A673 (cell line): Measurements from ENCODE around the gene MAP10. TPM values are rescaled to one million over a fixed set of nuclear protein-coding genes. Genes with fewer than 3 reads are reported as not detected.

Experiments
- BruUV-seq: library from RNA; stranded (reverse); fragments of 400-500 nt; replicated peaks from 2 replicates; lab custom pipeline; 2021; lab: Mats Ljungman, UMichigan
- CTCF ChIA-PET: fragments of 300-600 bp; sonication (Branson Sonifier 250); formaldehyde crosslinking; loops from one replicate; lab custom pipeline; 2022; ENCODE audit warnings: antibody characterized with exemption; lab: Charles Lee
- POLR2A ChIA-PET: fragments of 300-600 bp; sonication (Branson Sonifier 250); formaldehyde crosslinking; loops from one replicate; lab custom pipeline; 2022; ENCODE audit warnings: antibody characterized with exemption; ENCODE audit not compliant: low non-redundant PET; lab: Charles Lee
- DNase-seq: peaks from one replicate; pipeline ENCODE4 v3.0.0-alpha.2; 2015; ENCODE audit warnings: low spot score
- H3K27ac ChIP-seq: fragments of 200-600 bp; sonication (generic); 2 replicates; pipeline ENCODE4 v1.5.1; 2016; ENCODE audit warnings: mixed run types, low read depth, mild to moderate bottlenecking, mixed read lengths, antibody characterized with exemption, low read length; ENCODE audit not compliant: poor library complexity, severe bottlenecking
- H3K27me3 ChIP-seq: fragments of 200-600 bp; sonication (generic); replicated peaks from 2 replicates; pipeline ENCODE4 v1.6.1; 2017; ENCODE audit warnings: mixed run types, low read depth, mild to moderate bottlenecking, mixed read lengths, antibody characterized with exemption, low read length; ENCODE audit not compliant: insufficient read depth, poor library complexity
- H3K36me3 ChIP-seq: fragments of 200-600 bp; sonication (generic); 2 replicates; pipeline ENCODE4 v1.6.1; 2016; ENCODE audit warnings: mixed run types, mild to moderate bottlenecking, mixed read lengths, antibody characterized with exemption, low read length; ENCODE audit not compliant: insufficient read depth, poor library complexity, severe bottlenecking
- H3K4me1 ChIP-seq: fragments of 200-600 bp; sonication (generic); 2 replicates; pipeline ENCODE4 v1.6.1; 2017; ENCODE audit warnings: mixed run types, mild to moderate bottlenecking, mixed read lengths, antibody characterized with exemption, low read length; ENCODE audit not compliant: insufficient read depth, poor library complexity, severe bottlenecking
- H3K4me3 ChIP-seq: fragments of 200-600 bp; sonication (generic); 2 replicates; pipeline ENCODE4 v1.5.1; 2016; ENCODE audit warnings: low read depth, mixed run types, mild to moderate bottlenecking, mixed read lengths, low read length; ENCODE audit not compliant: poor library complexity, severe bottlenecking
- H3K9me3 ChIP-seq: fragments of 200-600 bp; sonication (generic); 2 replicates; pipeline ENCODE4 v1.6.1; 2016; ENCODE audit warnings: mixed run types, low read depth, mild to moderate bottlenecking, mixed read lengths, antibody characterized with exemption, low read length; ENCODE audit not compliant: poor library complexity, severe bottlenecking
- CTCF ChIP-seq: fragments of 300-800, 200-600 bp; sonication (generic); conservative IDR thresholded peaks from 2 replicates; pipeline ENCODE4 v1.5.1; 2017; ENCODE audit warnings: low read depth, mild to moderate bottlenecking, antibody characterized with exemption, low read length, moderate library complexity, mixed read lengths
- EZH2 ChIP-seq: fragments of 200-600 bp; sonication (generic); IDR thresholded peaks from 2 replicates; pipeline ENCODE4 v1.6.1; 2017; ENCODE audit warnings: borderline replicate concordance, low read depth, mild to moderate bottlenecking, mixed read lengths, antibody characterized with exemption, low read length; ENCODE audit not compliant: poor library complexity, severe bottlenecking
- intact Hi-C: fragments of 100-400 bp; cut with micrococcal nuclease; formaldehyde crosslinking; loops from one replicate; pipeline ENCODE4 v1.10.0; 2022; ENCODE audit not compliant: unreplicated experiment
- total RNA-seq: library from RNA; stranded (reverse); gene quantifications from 2 replicates; pipeline ENCODE4 v1.2.3, GENCODE V29; 2021

Gene MAP10
- total RNA-seq, 1 experiment from 2014 or later = 4.8 TPM

- CTCF ChIA-PET = no interaction called here
- no TSS peak for BruUV-seq
- intact Hi-C loops = no loop called here
Measured at GRCh38 chr1:232831895-232832294, 26.7 kb downstream of the MAP10 start.

DNA sequence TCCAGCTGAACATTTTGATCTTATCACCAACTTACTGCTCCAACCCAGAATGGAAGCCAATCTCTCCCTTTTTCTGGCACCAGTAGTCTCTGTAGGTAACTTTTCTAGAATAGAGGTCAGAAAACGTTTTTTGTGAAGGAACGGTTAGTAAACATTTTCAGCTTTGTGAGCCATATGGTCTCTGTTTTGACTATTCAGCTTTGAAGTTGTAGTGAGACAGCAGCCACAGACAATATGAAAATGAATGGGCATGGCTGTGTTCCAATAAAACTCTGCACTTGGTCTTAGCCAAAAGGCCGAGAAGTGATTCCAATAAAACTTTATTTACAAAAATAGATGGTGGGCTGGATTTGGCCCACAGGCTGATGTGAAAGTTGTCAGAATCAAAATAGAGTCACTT is 28.9 kb downstream of the MAP10 start:
- no TSS peak for BruUV-seq
- no peaks in the 10 kb centered on the region for H3K4me1 ChIP-seq
- no peaks in the 10 kb centered on the region for H3K36me3 ChIP-seq
- CTCF ChIA-PET = no interaction called here
- H3K9me3 ChIP-seq = no peaks in the 10 kb centered on the region
- intact Hi-C loops = no loop called here
- POLR2A ChIA-PET = no interaction called here
- no peak overlapping the region for H3K27ac ChIP-seq
- DNase-seq = no peak
- H3K27me3 ChIP-seq = no peaks in the 10 kb centered on the region
- no peak overlapping the region for H3K4me3 ChIP-seq
- TF ChIP-seq EZH2 = no peak
- no peak for TF ChIP-seq CTCF

More at GRCh38 chr1:232831895-232832294, 26.7 kb downstream of the MAP10 start:
- POLR2A ChIA-PET = no interaction called here
- H3K4me1 ChIP-seq = no peaks in the 10 kb centered on the region
- H3K9me3 ChIP-seq = no peaks in the 10 kb centered on the region
- no peak for TF ChIP-seq CTCF
- no peak for TF ChIP-seq EZH2
- no peak for DNase-seq
- no peaks in the 10 kb centered on the region for H3K27me3 ChIP-seq
- no peaks in the 10 kb centered on the region for H3K36me3 ChIP-seq
- no peak overlapping the region for H3K27ac ChIP-seq
- no peak overlapping the region for H3K4me3 ChIP-seq

DNA sequence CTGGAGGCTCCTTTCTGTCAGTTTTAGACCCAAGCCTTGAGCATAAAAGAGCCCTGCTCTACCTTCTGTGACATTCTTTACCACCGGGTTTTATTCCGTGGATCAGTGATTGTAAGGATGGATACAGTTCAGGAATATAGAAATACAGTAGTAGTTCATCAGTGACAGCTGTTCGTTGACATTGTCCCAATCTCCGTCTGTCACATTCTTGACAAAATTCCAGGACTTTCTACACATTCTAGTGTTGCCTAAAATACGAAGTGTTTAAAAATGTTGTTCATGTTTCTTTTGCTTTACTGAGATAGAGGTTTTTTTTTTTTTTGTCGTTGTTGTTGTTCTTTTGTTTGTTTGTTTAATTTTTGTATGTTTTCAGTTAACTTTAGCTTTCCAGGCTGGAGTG is 29.9 kb downstream of the MAP10 start:
- ChIA-PET POLR2A (no interaction called here), CTCF (no interaction called here)
- BruUV-seq = no TSS peak

More for the DNA sequence above, 29.9 kb downstream of the MAP10 start:
- no peaks in the 10 kb centered on the region for H3K36me3 ChIP-seq
- TF ChIP-seq CTCF (no peak), EZH2 (no peak)
- no peak overlapping the region for H3K4me3 ChIP-seq
- no peak for DNase-seq
- intact Hi-C loops = no loop called here
- no peaks in the 10 kb centered on the region for H3K9me3 ChIP-seq
- H3K27ac ChIP-seq = no peak overlapping the region
- H3K4me1 ChIP-seq = no peaks in the 10 kb centered on the region
- no peaks in the 10 kb centered on the region for H3K27me3 ChIP-seq
